ENCODE measurements around the gene TEAD1. TPM values are rescaled to one million over a fixed set of nuclear protein-coding genes. Genes with fewer than 3 reads are reported as not detected.

The TEAD1 gene
- total and polyA plus RNA-seq, 2 experiments from 2014 or later: 24.5 to 103 TPM

DNA sequence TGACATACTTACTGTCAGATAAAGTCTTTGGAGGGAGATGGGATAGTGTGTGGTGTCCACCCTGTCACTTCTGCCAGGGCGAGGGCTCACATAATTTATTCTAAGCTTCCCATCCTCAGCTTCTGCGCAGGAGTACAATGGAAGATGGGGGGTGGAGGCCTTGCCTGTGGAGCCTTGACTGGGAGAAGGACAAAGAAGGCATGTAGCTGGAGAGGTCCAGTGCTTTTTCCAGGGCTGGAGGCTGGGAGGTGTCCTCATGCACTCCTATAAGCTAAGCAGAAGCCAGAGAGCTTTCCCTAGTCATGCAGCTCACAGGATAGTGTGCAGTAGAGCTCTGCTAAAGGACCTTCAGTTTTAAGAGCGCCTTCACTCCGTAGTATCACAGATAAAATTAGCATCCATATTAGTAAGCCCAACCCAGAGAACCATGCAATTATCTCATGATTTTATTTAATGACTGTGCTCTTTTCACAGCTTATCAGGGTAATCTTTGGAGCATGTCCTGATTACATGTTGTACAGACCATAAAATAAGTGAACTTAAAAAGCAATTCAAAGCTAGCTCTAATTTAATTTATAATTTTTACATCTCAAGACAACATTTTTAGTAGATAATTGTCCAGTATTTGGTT lies 148.3 kb downstream of the TEAD1 start:
- ATAC-seq (no peak; the same call in 1 of the 3 replicates), DNase-seq (ENCODE audit: low spot score) (no peak)
- Histone ChIP-seq H3K36me3 (ENCODE audit: insufficient read depth) (no peaks in the 10 kb centered on the region), H3F3A (replicated peaks; ENCODE audit: low read depth) (peaks cover 7% of the 10 kb centered on the region; the same call in 1 of the 2 replicates), H3K27ac (ENCODE audit: low read depth) (no peak overlapping the region), H3K4me1 (ENCODE audit: insufficient read depth) (peaks cover 53% of the 10 kb centered on the region), H3K27me3 (ENCODE audit: insufficient read depth) (no peaks in the 10 kb centered on the region), H2AFZ (no peak overlapping the region), H3K4me2 (no peak overlapping the region), H4K20me1 (replicated peaks; ENCODE audit: insufficient read depth) (peaks cover 3% of the 10 kb centered on the region; the same call in 1 of the 2 replicates), H3K4me3 (no peak overlapping the region), H3K79me2 (replicated peaks; ENCODE audit: insufficient read depth) (peaks cover 82% of the 10 kb centered on the region), H3K9me2 (ENCODE audit: insufficient read depth) (no peaks in the 10 kb centered on the region)
- Mint-ChIP-seq H3K4me1 (peaks cover 64% of the 10 kb centered on the region), H3K27me3 (ENCODE audit: insufficient read depth, low read depth, poor library complexity) (peaks cover 2% of the 10 kb centered on the region), H3K9me3 (no peaks in the 10 kb centered on the region), H3K4me3 (no peak overlapping the region), H3K27ac (no peak overlapping the region; the same call in 1 of the 2 replicates), H3K36me3 (ENCODE audit: low read depth) (no peaks in the 10 kb centered on the region)
- TF ChIP-seq, protein P1, sequence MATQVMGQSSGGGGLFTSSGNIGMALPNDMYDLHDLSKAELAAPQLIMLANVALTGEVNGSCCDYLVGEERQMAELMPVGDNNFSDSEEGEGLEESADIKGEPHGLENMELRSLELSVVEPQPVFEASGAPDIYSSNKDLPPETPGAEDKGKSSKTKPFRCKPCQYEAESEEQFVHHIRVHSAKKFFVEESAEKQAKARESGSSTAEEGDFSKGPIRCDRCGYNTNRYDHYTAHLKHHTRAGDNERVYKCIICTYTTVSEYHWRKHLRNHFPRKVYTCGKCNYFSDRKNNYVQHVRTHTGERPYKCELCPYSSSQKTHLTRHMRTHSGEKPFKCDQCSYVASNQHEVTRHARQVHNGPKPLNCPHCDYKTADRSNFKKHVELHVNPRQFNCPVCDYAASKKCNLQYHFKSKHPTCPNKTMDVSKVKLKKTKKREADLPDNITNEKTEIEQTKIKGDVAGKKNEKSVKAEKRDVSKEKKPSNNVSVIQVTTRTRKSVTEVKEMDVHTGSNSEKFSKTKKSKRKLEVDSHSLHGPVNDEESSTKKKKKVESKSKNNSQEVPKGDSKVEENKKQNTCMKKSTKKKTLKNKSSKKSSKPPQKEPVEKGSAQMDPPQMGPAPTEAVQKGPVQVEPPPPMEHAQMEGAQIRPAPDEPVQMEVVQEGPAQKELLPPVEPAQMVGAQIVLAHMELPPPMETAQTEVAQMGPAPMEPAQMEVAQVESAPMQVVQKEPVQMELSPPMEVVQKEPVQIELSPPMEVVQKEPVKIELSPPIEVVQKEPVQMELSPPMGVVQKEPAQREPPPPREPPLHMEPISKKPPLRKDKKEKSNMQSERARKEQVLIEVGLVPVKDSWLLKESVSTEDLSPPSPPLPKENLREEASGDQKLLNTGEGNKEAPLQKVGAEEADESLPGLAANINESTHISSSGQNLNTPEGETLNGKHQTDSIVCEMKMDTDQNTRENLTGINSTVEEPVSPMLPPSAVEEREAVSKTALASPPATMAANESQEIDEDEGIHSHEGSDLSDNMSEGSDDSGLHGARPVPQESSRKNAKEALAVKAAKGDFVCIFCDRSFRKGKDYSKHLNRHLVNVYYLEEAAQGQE (IDR thresholded peaks at IDR 0.05; ENCODE audit: unreplicated experiment): no peak
- TF ChIP-seq, protein P2, sequence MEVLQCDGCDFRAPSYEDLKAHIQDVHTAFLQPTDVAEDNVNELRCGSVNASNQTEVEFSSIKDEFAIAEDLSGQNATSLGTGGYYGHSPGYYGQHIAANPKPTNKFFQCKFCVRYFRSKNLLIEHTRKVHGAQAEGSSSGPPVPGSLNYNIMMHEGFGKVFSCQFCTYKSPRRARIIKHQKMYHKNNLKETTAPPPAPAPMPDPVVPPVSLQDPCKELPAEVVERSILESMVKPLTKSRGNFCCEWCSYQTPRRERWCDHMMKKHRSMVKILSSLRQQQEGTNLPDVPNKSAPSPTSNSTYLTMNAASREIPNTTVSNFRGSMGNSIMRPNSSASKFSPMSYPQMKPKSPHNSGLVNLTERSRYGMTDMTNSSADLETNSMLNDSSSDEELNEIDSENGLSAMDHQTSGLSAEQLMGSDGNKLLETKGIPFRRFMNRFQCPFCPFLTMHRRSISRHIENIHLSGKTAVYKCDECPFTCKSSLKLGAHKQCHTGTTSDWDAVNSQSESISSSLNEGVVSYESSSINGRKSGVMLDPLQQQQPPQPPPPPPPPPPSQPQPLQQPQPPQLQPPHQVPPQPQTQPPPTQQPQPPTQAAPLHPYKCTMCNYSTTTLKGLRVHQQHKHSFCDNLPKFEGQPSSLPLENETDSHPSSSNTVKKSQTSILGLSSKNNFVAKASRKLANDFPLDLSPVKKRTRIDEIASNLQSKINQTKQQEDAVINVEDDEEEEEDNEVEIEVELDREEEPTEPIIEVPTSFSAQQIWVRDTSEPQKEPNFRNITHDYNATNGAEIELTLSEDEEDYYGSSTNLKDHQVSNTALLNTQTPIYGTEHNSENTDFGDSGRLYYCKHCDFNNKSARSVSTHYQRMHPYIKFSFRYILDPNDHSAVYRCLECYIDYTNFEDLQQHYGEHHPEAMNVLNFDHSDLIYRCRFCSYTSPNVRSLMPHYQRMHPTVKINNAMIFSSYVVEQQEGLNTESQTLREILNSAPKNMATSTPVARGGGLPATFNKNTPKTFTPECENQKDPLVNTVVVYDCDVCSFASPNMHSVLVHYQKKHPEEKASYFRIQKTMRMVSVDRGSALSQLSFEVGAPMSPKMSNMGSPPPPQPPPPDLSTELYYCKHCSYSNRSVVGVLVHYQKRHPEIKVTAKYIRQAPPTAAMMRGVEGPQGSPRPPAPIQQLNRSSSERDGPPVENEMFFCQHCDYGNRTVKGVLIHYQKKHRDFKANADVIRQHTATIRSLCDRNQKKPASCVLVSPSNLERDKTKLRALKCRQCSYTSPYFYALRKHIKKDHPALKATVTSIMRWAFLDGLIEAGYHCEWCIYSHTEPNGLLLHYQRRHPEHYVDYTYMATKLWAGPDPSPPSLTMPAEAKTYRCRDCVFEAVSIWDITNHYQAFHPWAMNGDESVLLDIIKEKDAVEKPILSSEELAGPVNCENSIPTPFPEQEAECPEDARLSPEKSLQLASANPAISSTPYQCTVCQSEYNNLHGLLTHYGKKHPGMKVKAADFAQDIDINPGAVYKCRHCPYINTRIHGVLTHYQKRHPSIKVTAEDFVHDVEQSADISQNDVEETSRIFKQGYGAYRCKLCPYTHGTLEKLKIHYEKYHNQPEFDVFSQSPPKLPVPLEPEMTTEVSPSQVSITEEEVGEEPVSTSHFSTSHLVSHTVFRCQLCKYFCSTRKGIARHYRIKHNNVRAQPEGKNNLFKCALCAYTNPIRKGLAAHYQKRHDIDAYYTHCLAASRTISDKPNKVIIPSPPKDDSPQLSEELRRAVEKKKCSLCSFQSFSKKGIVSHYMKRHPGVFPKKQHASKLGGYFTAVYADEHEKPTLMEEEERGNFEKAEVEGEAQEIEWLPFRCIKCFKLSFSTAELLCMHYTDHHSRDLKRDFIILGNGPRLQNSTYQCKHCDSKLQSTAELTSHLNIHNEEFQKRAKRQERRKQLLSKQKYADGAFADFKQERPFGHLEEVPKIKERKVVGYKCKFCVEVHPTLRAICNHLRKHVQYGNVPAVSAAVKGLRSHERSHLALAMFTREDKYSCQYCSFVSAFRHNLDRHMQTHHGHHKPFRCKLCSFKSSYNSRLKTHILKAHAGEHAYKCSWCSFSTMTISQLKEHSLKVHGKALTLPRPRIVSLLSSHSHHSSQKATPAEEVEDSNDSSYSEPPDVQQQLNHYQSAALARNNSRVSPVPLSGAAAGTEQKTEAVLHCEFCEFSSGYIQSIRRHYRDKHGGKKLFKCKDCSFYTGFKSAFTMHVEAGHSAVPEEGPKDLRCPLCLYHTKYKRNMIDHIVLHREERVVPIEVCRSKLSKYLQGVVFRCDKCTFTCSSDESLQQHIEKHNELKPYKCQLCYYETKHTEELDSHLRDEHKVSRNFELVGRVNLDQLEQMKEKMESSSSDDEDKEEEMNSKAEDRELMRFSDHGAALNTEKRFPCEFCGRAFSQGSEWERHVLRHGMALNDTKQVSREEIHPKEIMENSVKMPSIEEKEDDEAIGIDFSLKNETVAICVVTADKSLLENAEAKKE (CRISPR knock-in tag; IDR thresholded peaks at IDR 0.05): no peak
- TF ChIP-seq, protein P3, sequence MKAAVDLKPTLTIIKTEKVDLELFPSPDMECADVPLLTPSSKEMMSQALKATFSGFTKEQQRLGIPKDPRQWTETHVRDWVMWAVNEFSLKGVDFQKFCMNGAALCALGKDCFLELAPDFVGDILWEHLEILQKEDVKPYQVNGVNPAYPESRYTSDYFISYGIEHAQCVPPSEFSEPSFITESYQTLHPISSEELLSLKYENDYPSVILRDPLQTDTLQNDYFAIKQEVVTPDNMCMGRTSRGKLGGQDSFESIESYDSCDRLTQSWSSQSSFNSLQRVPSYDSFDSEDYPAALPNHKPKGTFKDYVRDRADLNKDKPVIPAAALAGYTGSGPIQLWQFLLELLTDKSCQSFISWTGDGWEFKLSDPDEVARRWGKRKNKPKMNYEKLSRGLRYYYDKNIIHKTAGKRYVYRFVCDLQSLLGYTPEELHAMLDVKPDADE (IDR thresholded peaks at IDR 0.05): no peak
- TF ChIP-seq ZNF114 (CRISPR knock-in tag; IDR thresholded peaks at IDR 0.05): no peak
- TF ChIP-seq NANOG (IDR thresholded peaks at IDR 0.05; ENCODE audit: borderline replicate concordance): no peak
- TF ChIP-seq JUNB (IDR thresholded peaks at IDR 0.05; ENCODE audit: unreplicated experiment): no peak
- TF ChIP-seq, protein P4, sequence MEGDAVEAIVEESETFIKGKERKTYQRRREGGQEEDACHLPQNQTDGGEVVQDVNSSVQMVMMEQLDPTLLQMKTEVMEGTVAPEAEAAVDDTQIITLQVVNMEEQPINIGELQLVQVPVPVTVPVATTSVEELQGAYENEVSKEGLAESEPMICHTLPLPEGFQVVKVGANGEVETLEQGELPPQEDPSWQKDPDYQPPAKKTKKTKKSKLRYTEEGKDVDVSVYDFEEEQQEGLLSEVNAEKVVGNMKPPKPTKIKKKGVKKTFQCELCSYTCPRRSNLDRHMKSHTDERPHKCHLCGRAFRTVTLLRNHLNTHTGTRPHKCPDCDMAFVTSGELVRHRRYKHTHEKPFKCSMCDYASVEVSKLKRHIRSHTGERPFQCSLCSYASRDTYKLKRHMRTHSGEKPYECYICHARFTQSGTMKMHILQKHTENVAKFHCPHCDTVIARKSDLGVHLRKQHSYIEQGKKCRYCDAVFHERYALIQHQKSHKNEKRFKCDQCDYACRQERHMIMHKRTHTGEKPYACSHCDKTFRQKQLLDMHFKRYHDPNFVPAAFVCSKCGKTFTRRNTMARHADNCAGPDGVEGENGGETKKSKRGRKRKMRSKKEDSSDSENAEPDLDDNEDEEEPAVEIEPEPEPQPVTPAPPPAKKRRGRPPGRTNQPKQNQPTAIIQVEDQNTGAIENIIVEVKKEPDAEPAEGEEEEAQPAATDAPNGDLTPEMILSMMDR (conservative IDR thresholded peaks at IDR 0.05; ENCODE audit: low read depth in 2 of 2): no peak
- TF ChIP-seq EZH2phosphoT487 (IDR thresholded peaks at IDR 0.05; ENCODE audit: unreplicated experiment): no peak
- no peak for TF ChIP-seq EZH2 (IDR thresholded peaks at IDR 0.05; ENCODE audit: low read depth, unreplicated experiment)
- no peak for TF ChIP-seq POLR2AphosphoS5 (IDR thresholded peaks at IDR 0.05; ENCODE audit: low read depth)
- TF ChIP-seq CREB1 (CRISPR knock-in tag; IDR thresholded peaks at IDR 0.05; ENCODE audit: low read depth): no peak
